Neural cell (in vitro differentiated cells): Measurements from ENCODE around the gene LMO1. TPM values are rescaled to one million over a fixed set of nuclear protein-coding genes. Genes with fewer than 3 reads are reported as not detected.

Source experiments
- H2AFZ ChIP-seq: fragments of 200-600, 300-800 bp; sonication (generic), shearing (Covaris generic); 2 replicates; pipeline ENCODE4 v1.6.0; 2014; ENCODE audit warnings: low read depth, mild to moderate bottlenecking, antibody characterized with exemption, low read length, moderate library complexity
- H3F3A ChIP-seq: fragments of 200-600 bp; shearing (Covaris generic); 2 replicates; pipeline ENCODE4 v1.6.1; 2016; ENCODE audit warnings: mild to moderate bottlenecking, moderate library complexity, mixed read lengths, antibody characterized with exemption, low read length; ENCODE audit not compliant: insufficient read depth, poor library complexity, severe bottlenecking
- H3K27ac ChIP-seq: fragments of 200-600, 300-800 bp; sonication (generic), shearing (Covaris generic); 2 replicates; pipeline ENCODE4 v1.5.1; 2014; ENCODE audit warnings: mild to moderate bottlenecking, low read length, moderate library complexity
- H3K27me3 ChIP-seq: fragments of 300-800, 200-600 bp; sonication (generic), shearing (Covaris generic); 2 replicates; pipeline ENCODE4 v1.6.0; 2014; ENCODE audit warnings: mild to moderate bottlenecking, low read depth, low read length, moderate library complexity; ENCODE audit not compliant: insufficient read depth
- H3K36me3 ChIP-seq: fragments of 300-800, 200-600 bp; sonication (generic), shearing (Covaris generic); 2 replicates; pipeline ENCODE4 v1.5.1; 2014; ENCODE audit warnings: mild to moderate bottlenecking, antibody characterized with exemption, low read length, moderate library complexity; ENCODE audit not compliant: insufficient read depth
- H3K4me2 ChIP-seq: fragments of 300-800, 200-600 bp; sonication (generic), shearing (Covaris generic); 2 replicates; pipeline ENCODE4 v1.6.0; 2014; ENCODE audit warnings: mild to moderate bottlenecking, low read length
- H3K4me3 ChIP-seq: fragments of 300-800, 200-600 bp; sonication (generic), shearing (Covaris generic); 2 replicates; pipeline ENCODE4 v1.5.1; 2014; ENCODE audit warnings: mild to moderate bottlenecking, low read length, moderate library complexity
- H3K79me2 ChIP-seq: fragments of 200-600 bp; shearing (Covaris generic); replicated peaks from 2 replicates; pipeline ENCODE4 v1.6.0; 2014; ENCODE audit warnings: mild to moderate bottlenecking, low read length, moderate library complexity; ENCODE audit not compliant: insufficient read depth
- H3K9ac ChIP-seq: fragments of 300-800, 200-600 bp; sonication (generic), shearing (Covaris generic); 2 replicates; pipeline ENCODE4 v1.6.1; 2016; ENCODE audit warnings: mild to moderate bottlenecking, low read length, mixed read lengths
- H3K9me2 ChIP-seq: fragments of 200-600 bp; shearing (Covaris generic); 2 replicates; pipeline ENCODE4 v1.6.1; 2016; ENCODE audit warnings: mild to moderate bottlenecking, low read length, mixed read lengths; ENCODE audit not compliant: insufficient read depth
- H3K9me3 ChIP-seq: fragments of 200-600, 300-800 bp; sonication (generic), shearing (Covaris generic); 2 replicates; pipeline ENCODE4 v1.6.1; 2016; ENCODE audit warnings: mild to moderate bottlenecking, mixed run types, low read length, moderate library complexity, mixed read lengths
- H4K20me1 ChIP-seq: fragments of 200-600 bp; shearing (Covaris generic); 2 replicates; pipeline ENCODE4 v1.6.1; 2016; ENCODE audit warnings: mild to moderate bottlenecking, mixed run types; ENCODE audit not compliant: insufficient read depth
- CTCF ChIP-seq: fragments of 450-650 bp; IDR thresholded peaks from 2 replicates; pipeline ENCODE4 v1.5.1; 2014; ENCODE audit warnings: antibody characterized with exemption, mild to moderate bottlenecking, moderate library complexity; ENCODE audit not compliant: poor library complexity, severe bottlenecking
- EP300 ChIP-seq: fragments of 450-650 bp; conservative IDR thresholded peaks from 2 replicates; pipeline ENCODE4 v1.6.1; 2014; ENCODE audit warnings: antibody characterized with exemption, mild to moderate bottlenecking, moderate library complexity; ENCODE audit not compliant: poor library complexity, severe bottlenecking
- EZH2 ChIP-seq: fragments of 200-600, 300-800 bp; shearing (Covaris generic), sonication (generic); IDR thresholded peaks from 2 replicates; pipeline ENCODE4 v1.6.1; 2014; ENCODE audit warnings: antibody characterized with exemption, low read length, borderline replicate concordance, mild to moderate bottlenecking; ENCODE audit not compliant: insufficient read depth, poor library complexity, severe bottlenecking
- MXI1 ChIP-seq: fragments of 450-650 bp; conservative IDR thresholded peaks from 2 replicates; pipeline ENCODE4 v1.6.1; 2014; ENCODE audit warnings: antibody characterized with exemption, mild to moderate bottlenecking; ENCODE audit not compliant: poor library complexity, severe bottlenecking
- POLR2AphosphoS5 ChIP-seq: IDR thresholded peaks from 2 replicates; pipeline ENCODE4 v1.6.1; 2012
- RAD21 ChIP-seq: fragments of 450-650 bp; conservative IDR thresholded peaks from 2 replicates; pipeline ENCODE4 v1.6.1; 2014; ENCODE audit warnings: antibody characterized with exemption, mild to moderate bottlenecking, moderate library complexity
- REST ChIP-seq: IDR thresholded peaks from 2 replicates; pipeline ENCODE4 v1.6.1; 2012; ENCODE audit warnings: borderline replicate concordance
- SMC3 ChIP-seq: fragments of 450-650 bp; conservative IDR thresholded peaks from 2 replicates; pipeline ENCODE4 v1.6.1; 2014; ENCODE audit warnings: antibody characterized with exemption, mild to moderate bottlenecking, moderate library complexity; ENCODE audit not compliant: poor library complexity
- TAF1 ChIP-seq: IDR thresholded peaks from 2 replicates; pipeline ENCODE4 v1.6.1; 2012; ENCODE audit warnings: low read depth
- polyA plus RNA-seq: library from polyadenylated mRNA; depleted of rRNA; stranded (reverse); fragments of >200 nt; gene quantifications from 2 replicates; pipeline ENCODE4 v1.2.3, GENCODE V29; 2014

The LMO1 gene
- polyA plus RNA-seq, 1 donor from 2014 or later: 4.4 TPM

- no peak overlapping the region for H3K27ac ChIP-seq
- H3F3A ChIP-seq: no peaks in the 10 kb centered on the region
- no peaks in the 10 kb centered on the region for H3K36me3 ChIP-seq
- H3K79me2 ChIP-seq: no peaks in the 10 kb centered on the region
- H3K4me3 ChIP-seq: no peak overlapping the region
- H2AFZ ChIP-seq: no peak overlapping the region
- H3K9me2 ChIP-seq: no peaks in the 10 kb centered on the region
- no peaks in the 10 kb centered on the region for H3K9me3 ChIP-seq
- TF ChIP-seq EZH2 (no peak), SMC3 (no peak), CTCF (no peak), TAF1 (no peak), REST (no peak), MXI1 (no peak), EP300 (no peak), RAD21 (no peak), POLR2AphosphoS5 (no peak)
- H3K27me3 ChIP-seq: no peaks in the 10 kb centered on the region
- H3K4me2 ChIP-seq: no peak overlapping the region
- H3K9ac ChIP-seq: no peak overlapping the region
- no peaks in the 10 kb centered on the region for H4K20me1 ChIP-seq
Measured at GRCh38 chr11:8224161-8224591, 39.5 kb downstream of the LMO1 start.

- Histone ChIP-seq H4K20me1 (no peaks in the 10 kb centered on the region), H3K9me3 (no peaks in the 10 kb centered on the region), H3K36me3 (no peaks in the 10 kb centered on the region), H3K4me2 (no peak overlapping the region), H3K27ac (no peak overlapping the region), H3K9ac (no peak overlapping the region), H3K27me3 (no peaks in the 10 kb centered on the region), H3K9me2 (no peaks in the 10 kb centered on the region), H3F3A (no peaks in the 10 kb centered on the region), H3K4me3 (no peak overlapping the region), H2AFZ (no peak overlapping the region), H3K79me2 (no peaks in the 10 kb centered on the region)
- no peak for TF ChIP-seq RAD21
- no peak for TF ChIP-seq SMC3
- no peak for TF ChIP-seq CTCF
- no peak for TF ChIP-seq POLR2AphosphoS5
- no peak for TF ChIP-seq EP300
- no peak for TF ChIP-seq REST
- TF ChIP-seq TAF1: no peak
- no peak for TF ChIP-seq EZH2
- TF ChIP-seq MXI1: no peak
Measured at GRCh38 chr11:8223513-8223900, 40.2 kb downstream of the LMO1 start.
